Activated B cell treated with CpG ODN at 0.5 μM for 24 hours (primary cell): Measurements from ENCODE around the gene MICAL3. TPM values are rescaled to one million over a fixed set of nuclear protein-coding genes. Genes with fewer than 3 reads are reported as not detected.

Experiments
- ATAC-seq: fragments of 200-7000 bp; cut with Tn5 transposase; one replicate; pipeline ENCODE4 v1.10.0; 2021; ENCODE audit warnings: low read depth, mild to moderate bottlenecking, moderate library complexity
- CTCF ChIA-PET: fragments of 350-600 bp; sonication (Branson Sonifier 250); formaldehyde crosslinking; loops from one replicate; lab custom pipeline; 2021; ENCODE audit warnings: antibody characterized with exemption; lab: Charles Lee
- POLR2A ChIA-PET: fragments of 350-600 bp; sonication (Branson Sonifier 250); formaldehyde crosslinking; loops from one replicate; lab custom pipeline; 2021; ENCODE audit warnings: antibody characterized with exemption; lab: Charles Lee
- DNase-seq: peaks from one replicate; pipeline ENCODE4 v3.0.0; 2022
- H3K27ac Mint-ChIP-seq: one replicate; pipeline ENCODE4 v1.8.0; 2020; ENCODE audit warnings: mixed read lengths
- H3K27me3 Mint-ChIP-seq: one replicate; pipeline ENCODE4 v1.8.0; 2021; ENCODE audit warnings: mixed read lengths
- H3K36me3 Mint-ChIP-seq: one replicate; pipeline ENCODE4 v1.8.0; 2021; ENCODE audit warnings: low read depth, mixed read lengths
- H3K4me1 Mint-ChIP-seq: one replicate; pipeline ENCODE4 v1.8.0; 2021; ENCODE audit warnings: mixed read lengths
- H3K4me3 Mint-ChIP-seq: one replicate; pipeline ENCODE4 v1.8.0; 2020; ENCODE audit warnings: mild to moderate bottlenecking, mixed read lengths
- H3K9me3 Mint-ChIP-seq: one replicate; pipeline ENCODE4 v1.8.0; 2020; ENCODE audit warnings: mixed read lengths
- CTCF ChIP-seq: fragments of 200-600 bp; IDR thresholded peaks from one replicate; pipeline ENCODE4 v1.8.0; 2022; ENCODE audit warnings: antibody characterized with exemption, mild to moderate bottlenecking
- intact Hi-C: fragments of 100-400 bp; cut with micrococcal nuclease; formaldehyde crosslinking; loops from one replicate; pipeline ENCODE4 v1.15.1; 2024
- total RNA-seq: library from RNA; stranded (reverse); gene quantifications from 2 replicates; pipeline ENCODE4 v1.2.3, GENCODE V29; 2022

The MICAL3 gene
- total RNA-seq, 1 donor from 2014 or later = 257 TPM

- Mint-ChIP-seq H3K27ac (no peak overlapping the region), H3K4me1 (peaks cover 48% of the 10 kb centered on the region), H3K36me3 (peaks cover 4% of the 10 kb centered on the region), H3K27me3 (no peaks in the 10 kb centered on the region), H3K9me3 (no peaks in the 10 kb centered on the region), H3K4me3 (no peak overlapping the region)
- TF ChIP-seq CTCF = no peak
- DNase-seq (no peak), ATAC-seq (no peak)
- CTCF ChIA-PET = no interaction called here
- intact Hi-C loops = no loop called here
- POLR2A ChIA-PET = no interaction called here
These were observed 97.8 kb downstream of the MICAL3 start for GRCh38 chr22:17926516-17926915.

- TF ChIP-seq CTCF = no peak
- CTCF ChIA-PET = no interaction called here
- Mint-ChIP-seq H3K27ac (no peak overlapping the region), H3K36me3 (peaks cover 2% of the 10 kb centered on the region), H3K9me3 (no peaks in the 10 kb centered on the region), H3K4me3 (no peak overlapping the region), H3K4me1 (peaks cover 41% of the 10 kb centered on the region), H3K27me3 (no peaks in the 10 kb centered on the region)
- ATAC-seq (no peak), DNase-seq (no peak)
- POLR2A ChIA-PET = no interaction called here
- intact Hi-C loops = no loop called here
These were observed 98.9 kb downstream of the MICAL3 start for GRCh38 chr22:17925431-17925841.

- H3K4me3 Mint-ChIP-seq = no peak overlapping the region
- intact Hi-C loops = no loop called here
- no peak overlapping the region for H3K27ac Mint-ChIP-seq
- ATAC-seq = no peak
- no peak for DNase-seq
- no peak for TF ChIP-seq CTCF
- H3K36me3 Mint-ChIP-seq = no peaks in the 10 kb centered on the region
- H3K9me3 Mint-ChIP-seq = no peaks in the 10 kb centered on the region
- CTCF ChIA-PET = no interaction called here
- H3K4me1 Mint-ChIP-seq = peaks cover 35% of the 10 kb centered on the region
- POLR2A ChIA-PET = no interaction called here
- no peaks in the 10 kb centered on the region for H3K27me3 Mint-ChIP-seq
These were observed 99.5 kb downstream of the MICAL3 start for GRCh38 chr22:17924735-17925364.

GRCh38 chr22:17924076-17924475 is 100.3 kb downstream of the MICAL3 start:
- Mint-ChIP-seq H3K27me3 (no peaks in the 10 kb centered on the region), H3K4me3 (no peak overlapping the region), H3K9me3 (no peaks in the 10 kb centered on the region), H3K27ac (peak overlapping the region; percentile 19), H3K4me1 (peaks cover 30% of the 10 kb centered on the region), H3K36me3 (no peaks in the 10 kb centered on the region)
- ChIA-PET CTCF (no interaction called here), POLR2A (interaction anchor here (0.6 to 1.1 kb wide), 2 partner anchors 50 to 76 kb away, joined by 5 to 10 read pairs; no protein-coding TSS in a partner anchor)
- ATAC-seq (no peak), DNase-seq (no peak)
- TF ChIP-seq CTCF = no peak
- intact Hi-C loops = no loop called here

- TF ChIP-seq CTCF = no peak
- no peak for DNase-seq
- intact Hi-C loops = no loop called here
- ChIA-PET CTCF (interaction anchor here (1.2 to 1.5 kb wide), 2 partner anchors 102 to 153 kb away, joined by 3 to 4 read pairs; no protein-coding TSS in a partner anchor), POLR2A (interaction anchor here (0.6 to 1.1 kb wide), 2 partner anchors 51 to 77 kb away, joined by 5 to 10 read pairs; no protein-coding TSS in a partner anchor)
- ATAC-seq = no peak
- Mint-ChIP-seq H3K9me3 (no peaks in the 10 kb centered on the region), H3K36me3 (no peaks in the 10 kb centered on the region), H3K4me1 (peaks cover 24% of the 10 kb centered on the region), H3K27me3 (no peaks in the 10 kb centered on the region), H3K4me3 (no peak overlapping the region), H3K27ac (peak overlapping the region; percentile 19)
These were observed 101.1 kb downstream of the MICAL3 start for GRCh38 chr22:17922925-17923903.
